SU-DHL-6 (cell line): ENCODE measurements around the gene CNOT4.

Experiments used
- H2AFZ ChIP-seq: fragments of 200-600 bp; sonication (generic); 2 replicates; pipeline ENCODE4 v1.6.1; 2014; ENCODE audit warnings: low read depth, mild to moderate bottlenecking, moderate library complexity, mixed read lengths, antibody characterized with exemption, low read length; ENCODE audit not compliant: severe bottlenecking
- H3F3A ChIP-seq: fragments of 200-600 bp; shearing (Covaris generic); 2 replicates; pipeline ENCODE4 v1.6.0; 2016; ENCODE audit warnings: antibody characterized with exemption, mild to moderate bottlenecking; ENCODE audit not compliant: insufficient read depth
- H3K27ac ChIP-seq: fragments of 200-600 bp; sonication (generic); 2 replicates; pipeline ENCODE4 v1.5.1; 2016; ENCODE audit warnings: low read depth, mild to moderate bottlenecking, low read length, moderate library complexity, mixed read lengths
- H3K27me3 ChIP-seq: fragments of 200-600 bp; sonication (generic), shearing (Covaris generic); 2 replicates; pipeline ENCODE4 v1.6.0; 2014; ENCODE audit warnings: mild to moderate bottlenecking, low read length
- H3K36me3 ChIP-seq: fragments of 200-600 bp; sonication (generic); 2 replicates; pipeline ENCODE4 v1.6.1; 2014; ENCODE audit warnings: mild to moderate bottlenecking, low read length, mixed read lengths
- H3K4me2 ChIP-seq: fragments of 300-600, 200-600 bp; shearing (Covaris generic), sonication (generic); 2 replicates; pipeline ENCODE4 v1.6.0; 2014; ENCODE audit warnings: low read length, low read depth, mild to moderate bottlenecking; ENCODE audit not compliant: poor library complexity, severe bottlenecking
- H3K4me3 ChIP-seq: fragments of 200-600 bp; sonication (generic); 2 replicates; pipeline ENCODE4 v1.5.1; 2014; ENCODE audit warnings: antibody characterized with exemption, low read length, mild to moderate bottlenecking, mixed read lengths; ENCODE audit not compliant: insufficient read depth, poor library complexity, severe bottlenecking
- H3K79me2 ChIP-seq: fragments of 200-600 bp; sonication (generic); 2 replicates; pipeline ENCODE4 v1.6.1; 2014; ENCODE audit warnings: mild to moderate bottlenecking, low read length, moderate library complexity; ENCODE audit not compliant: insufficient read depth
- H3K9ac ChIP-seq: fragments of 200-600 bp; sonication (generic); 2 replicates; pipeline ENCODE4 v1.7.0; 2014; ENCODE audit warnings: mild to moderate bottlenecking, low read length
- H3K9me2 ChIP-seq: fragments of 200-600 bp; sonication (generic); replicated peaks from 2 replicates; pipeline ENCODE4 v1.6.1; 2014; ENCODE audit warnings: low read length; ENCODE audit not compliant: insufficient read depth
- H3K9me3 ChIP-seq: fragments of 200-600 bp; sonication (generic); 2 replicates; pipeline ENCODE4 v1.6.1; 2014; ENCODE audit warnings: low read length, mixed read lengths; ENCODE audit not compliant: insufficient read depth
- H4K20me1 ChIP-seq: fragments of 200-600 bp; sonication (generic); 2 replicates; pipeline ENCODE4 v1.6.1; 2014; ENCODE audit warnings: low read depth, mild to moderate bottlenecking, antibody characterized with exemption, low read length, moderate library complexity, mixed read lengths
- EZH2phosphoT487 ChIP-seq: fragments of 200-600 bp; sonication (generic), shearing (Covaris generic); conservative IDR thresholded peaks from 2 replicates; pipeline ENCODE4 v1.6.1; 2018; ENCODE audit warnings: mild to moderate bottlenecking, antibody characterized with exemption, low read length, moderate library complexity, mixed read lengths
- TF ChIP-seq, protein P1 (sequence below): fragments of 200-600 bp; sonication (generic); IDR thresholded peaks from one replicate; pipeline ENCODE4 v1.5.1; 2017; ENCODE audit warnings: antibody characterized with exemption, mild to moderate bottlenecking, low read length, moderate library complexity; ENCODE audit not compliant: insufficient read depth, poor library complexity, severe bottlenecking

The CNOT4 gene

DNA sequence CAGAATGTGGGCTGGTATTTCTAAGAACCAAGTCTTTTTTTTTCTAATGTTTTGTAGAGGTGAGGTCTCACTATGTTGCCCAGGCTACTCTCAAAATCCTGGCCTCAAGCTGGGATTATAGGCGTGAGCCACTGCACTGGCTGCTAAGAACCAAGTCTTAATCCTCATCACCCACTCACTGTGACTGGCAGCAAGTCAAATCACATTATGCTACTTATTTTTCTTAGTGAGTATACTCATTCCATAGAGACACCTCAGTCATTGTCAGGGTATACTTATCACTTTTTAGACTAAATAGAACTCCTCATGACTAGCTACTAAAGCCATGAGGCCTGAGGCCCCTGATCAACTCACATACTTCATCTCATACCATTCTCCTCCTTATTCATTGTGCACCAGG, 160.2 kb downstream of the CNOT4 start:
- Histone ChIP-seq H3K79me2 (no peaks in the 10 kb centered on the region), H3K4me3 (no peak overlapping the region), H4K20me1 (no peaks in the 10 kb centered on the region), H3K4me2 (no peak overlapping the region), H3K27ac (no peak overlapping the region), H2AFZ (no peak overlapping the region), H3K9me2 (no peaks in the 10 kb centered on the region), H3K27me3 (no peaks in the 10 kb centered on the region), H3K36me3 (no peaks in the 10 kb centered on the region), H3K9me3 (no peaks in the 10 kb centered on the region), H3F3A (no peaks in the 10 kb centered on the region), H3K9ac (no peak overlapping the region)
- TF ChIP-seq, protein P1, sequence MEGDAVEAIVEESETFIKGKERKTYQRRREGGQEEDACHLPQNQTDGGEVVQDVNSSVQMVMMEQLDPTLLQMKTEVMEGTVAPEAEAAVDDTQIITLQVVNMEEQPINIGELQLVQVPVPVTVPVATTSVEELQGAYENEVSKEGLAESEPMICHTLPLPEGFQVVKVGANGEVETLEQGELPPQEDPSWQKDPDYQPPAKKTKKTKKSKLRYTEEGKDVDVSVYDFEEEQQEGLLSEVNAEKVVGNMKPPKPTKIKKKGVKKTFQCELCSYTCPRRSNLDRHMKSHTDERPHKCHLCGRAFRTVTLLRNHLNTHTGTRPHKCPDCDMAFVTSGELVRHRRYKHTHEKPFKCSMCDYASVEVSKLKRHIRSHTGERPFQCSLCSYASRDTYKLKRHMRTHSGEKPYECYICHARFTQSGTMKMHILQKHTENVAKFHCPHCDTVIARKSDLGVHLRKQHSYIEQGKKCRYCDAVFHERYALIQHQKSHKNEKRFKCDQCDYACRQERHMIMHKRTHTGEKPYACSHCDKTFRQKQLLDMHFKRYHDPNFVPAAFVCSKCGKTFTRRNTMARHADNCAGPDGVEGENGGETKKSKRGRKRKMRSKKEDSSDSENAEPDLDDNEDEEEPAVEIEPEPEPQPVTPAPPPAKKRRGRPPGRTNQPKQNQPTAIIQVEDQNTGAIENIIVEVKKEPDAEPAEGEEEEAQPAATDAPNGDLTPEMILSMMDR: no peak
- TF ChIP-seq EZH2phosphoT487: no peak

DNA sequence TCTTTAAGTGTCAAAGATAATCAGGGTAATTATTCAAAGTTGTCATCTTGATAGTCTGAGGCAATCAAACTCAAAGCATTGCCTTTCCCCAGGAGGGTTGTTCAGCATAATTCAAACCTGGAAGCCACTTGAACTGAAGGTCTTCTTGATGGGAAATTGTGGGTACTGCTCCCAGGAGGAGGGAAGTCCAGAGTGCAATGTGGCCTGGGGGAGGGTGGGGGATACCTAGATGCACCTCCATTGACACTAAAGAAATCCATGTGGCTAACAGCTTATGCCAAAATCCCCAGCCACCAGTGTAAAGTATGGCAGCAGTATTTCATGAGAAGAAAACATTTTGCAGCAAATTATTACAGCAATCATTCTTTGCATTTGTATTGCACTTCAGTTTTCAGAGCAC, 161.4 kb downstream of the CNOT4 start:
- H3K4me3 ChIP-seq: no peak overlapping the region
- H3K9ac ChIP-seq: no peak overlapping the region
- H4K20me1 ChIP-seq: no peaks in the 10 kb centered on the region
- H3K36me3 ChIP-seq: no peaks in the 10 kb centered on the region
- H2AFZ ChIP-seq: no peak overlapping the region
- no peaks in the 10 kb centered on the region for H3K79me2 ChIP-seq
- H3K9me3 ChIP-seq: no peaks in the 10 kb centered on the region
- TF ChIP-seq, protein P1: no peak
- no peak for TF ChIP-seq EZH2phosphoT487
- H3F3A ChIP-seq: no peaks in the 10 kb centered on the region
- H3K4me2 ChIP-seq: no peak overlapping the region
- no peak overlapping the region for H3K27ac ChIP-seq
- H3K27me3 ChIP-seq: no peaks in the 10 kb centered on the region
- H3K9me2 ChIP-seq: no peaks in the 10 kb centered on the region

DNA sequence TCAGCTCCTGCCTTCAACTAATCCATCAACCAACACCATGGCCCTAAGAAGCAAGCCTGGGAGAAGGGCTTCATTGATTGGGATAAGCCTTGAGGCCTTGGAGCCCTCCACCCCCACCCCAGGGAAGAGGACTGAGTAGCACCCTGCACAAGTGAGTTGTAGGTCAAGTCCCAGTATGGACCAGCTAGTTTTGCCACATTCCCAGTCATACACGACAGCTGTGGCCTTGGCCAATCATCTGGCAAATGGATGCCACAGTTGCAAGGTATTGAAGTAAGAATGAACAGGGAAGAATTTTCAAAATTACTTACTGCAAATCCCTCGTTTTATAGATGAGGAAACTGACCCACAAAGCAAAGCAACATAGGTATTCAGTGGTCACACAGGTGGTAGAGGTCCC, 166.5 kb downstream of the CNOT4 start:
- Histone ChIP-seq H3K27me3 (no peaks in the 10 kb centered on the region), H2AFZ (no peak overlapping the region), H3K79me2 (no peaks in the 10 kb centered on the region), H3K9me3 (no peaks in the 10 kb centered on the region), H3K9me2 (no peaks in the 10 kb centered on the region), H3K4me3 (no peak overlapping the region), H3K36me3 (no peaks in the 10 kb centered on the region), H3K27ac (no peak overlapping the region), H3K9ac (no peak overlapping the region), H4K20me1 (no peaks in the 10 kb centered on the region), H3F3A (no peaks in the 10 kb centered on the region), H3K4me2 (no peak overlapping the region)
- TF ChIP-seq, protein P1: no peak
- no peak for TF ChIP-seq EZH2phosphoT487
